ENCODE results near the gene GIPC3. TPM values are rescaled to one million over a fixed set of nuclear protein-coding genes. Genes with fewer than 3 reads are reported as not detected.

GIPC3 gene
- total RNA-seq, 1 experiment from 2014 or later = not detected

DNA sequence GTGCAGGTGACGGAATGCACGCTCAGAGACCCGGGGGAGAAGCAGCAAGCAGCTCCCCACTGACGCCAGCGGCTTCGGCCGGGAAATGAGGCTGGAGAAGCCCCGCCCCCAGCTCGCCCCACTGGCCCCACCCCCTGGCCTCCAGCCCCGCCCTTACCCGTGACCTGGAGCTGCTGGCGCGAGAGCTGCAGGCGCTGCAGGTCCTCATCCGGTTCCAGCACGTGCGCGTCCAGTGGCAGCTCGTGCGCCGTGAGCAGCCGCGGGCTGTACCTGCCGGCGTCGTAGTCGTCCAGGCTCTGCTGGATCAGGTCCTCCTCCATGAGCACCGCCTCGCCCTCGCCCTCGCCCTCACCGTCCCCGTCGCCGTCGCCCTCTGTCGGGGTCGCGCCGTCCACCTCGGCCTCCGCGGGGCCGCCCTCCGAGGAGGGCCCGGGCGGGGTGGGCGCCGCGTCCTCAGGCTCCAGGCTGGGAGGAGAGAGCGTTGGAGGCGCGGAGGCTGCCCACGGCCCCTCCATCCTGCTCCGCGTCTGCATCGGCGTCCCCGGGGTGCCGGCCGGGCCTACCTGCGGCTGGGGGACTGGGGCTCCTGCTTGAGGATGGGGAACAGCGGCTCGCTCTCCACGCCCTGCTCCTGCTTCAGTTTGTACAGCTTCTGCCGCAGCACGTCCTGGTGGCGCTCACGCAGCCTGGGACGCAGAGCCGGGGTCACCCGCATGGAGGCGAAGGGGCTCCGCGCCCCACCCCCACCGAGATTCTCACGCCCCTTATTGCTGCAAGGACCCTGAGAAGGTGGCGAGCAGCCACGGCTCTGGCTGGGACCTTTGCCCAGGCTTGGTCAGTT is 27.8 kb downstream of the GIPC3 start:
- no peaks in the 10 kb centered on the region for H3K9me3 Mint-ChIP-seq (ENCODE audit: unreplicated experiment)
- H3K27ac Mint-ChIP-seq (ENCODE audit: low read depth, unreplicated experiment) = no peak overlapping the region
- intact Hi-C loops (cut with micrococcal nuclease) = no loop called here
- H3K36me3 Mint-ChIP-seq (ENCODE audit: insufficient read depth, unreplicated experiment) = peaks cover 4% of the 10 kb centered on the region
- H3K4me3 Mint-ChIP-seq (ENCODE audit: unreplicated experiment) = no peak overlapping the region
- no peak for DNase-seq (ENCODE audit: unreplicated experiment)
- peaks cover 3% of the 10 kb centered on the region for H3K4me1 Mint-ChIP-seq (ENCODE audit: insufficient read depth, unreplicated experiment)
- ChIA-PET POLR2A (no interaction called here), CTCF (interaction anchor here (1.1 kb wide), 1 partner anchor 45 kb away, joined by 3 read pairs; no protein-coding TSS in a partner anchor)
- BruUV-seq (replicated peaks) = no TSS peak
- TF ChIP-seq, protein P1, sequence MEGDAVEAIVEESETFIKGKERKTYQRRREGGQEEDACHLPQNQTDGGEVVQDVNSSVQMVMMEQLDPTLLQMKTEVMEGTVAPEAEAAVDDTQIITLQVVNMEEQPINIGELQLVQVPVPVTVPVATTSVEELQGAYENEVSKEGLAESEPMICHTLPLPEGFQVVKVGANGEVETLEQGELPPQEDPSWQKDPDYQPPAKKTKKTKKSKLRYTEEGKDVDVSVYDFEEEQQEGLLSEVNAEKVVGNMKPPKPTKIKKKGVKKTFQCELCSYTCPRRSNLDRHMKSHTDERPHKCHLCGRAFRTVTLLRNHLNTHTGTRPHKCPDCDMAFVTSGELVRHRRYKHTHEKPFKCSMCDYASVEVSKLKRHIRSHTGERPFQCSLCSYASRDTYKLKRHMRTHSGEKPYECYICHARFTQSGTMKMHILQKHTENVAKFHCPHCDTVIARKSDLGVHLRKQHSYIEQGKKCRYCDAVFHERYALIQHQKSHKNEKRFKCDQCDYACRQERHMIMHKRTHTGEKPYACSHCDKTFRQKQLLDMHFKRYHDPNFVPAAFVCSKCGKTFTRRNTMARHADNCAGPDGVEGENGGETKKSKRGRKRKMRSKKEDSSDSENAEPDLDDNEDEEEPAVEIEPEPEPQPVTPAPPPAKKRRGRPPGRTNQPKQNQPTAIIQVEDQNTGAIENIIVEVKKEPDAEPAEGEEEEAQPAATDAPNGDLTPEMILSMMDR (IDR thresholded peaks at IDR 0.05; ENCODE audit: unreplicated experiment) = no peak
- no peaks in the 10 kb centered on the region for H3K27me3 Mint-ChIP-seq (ENCODE audit: insufficient read depth, unreplicated experiment)

DNA sequence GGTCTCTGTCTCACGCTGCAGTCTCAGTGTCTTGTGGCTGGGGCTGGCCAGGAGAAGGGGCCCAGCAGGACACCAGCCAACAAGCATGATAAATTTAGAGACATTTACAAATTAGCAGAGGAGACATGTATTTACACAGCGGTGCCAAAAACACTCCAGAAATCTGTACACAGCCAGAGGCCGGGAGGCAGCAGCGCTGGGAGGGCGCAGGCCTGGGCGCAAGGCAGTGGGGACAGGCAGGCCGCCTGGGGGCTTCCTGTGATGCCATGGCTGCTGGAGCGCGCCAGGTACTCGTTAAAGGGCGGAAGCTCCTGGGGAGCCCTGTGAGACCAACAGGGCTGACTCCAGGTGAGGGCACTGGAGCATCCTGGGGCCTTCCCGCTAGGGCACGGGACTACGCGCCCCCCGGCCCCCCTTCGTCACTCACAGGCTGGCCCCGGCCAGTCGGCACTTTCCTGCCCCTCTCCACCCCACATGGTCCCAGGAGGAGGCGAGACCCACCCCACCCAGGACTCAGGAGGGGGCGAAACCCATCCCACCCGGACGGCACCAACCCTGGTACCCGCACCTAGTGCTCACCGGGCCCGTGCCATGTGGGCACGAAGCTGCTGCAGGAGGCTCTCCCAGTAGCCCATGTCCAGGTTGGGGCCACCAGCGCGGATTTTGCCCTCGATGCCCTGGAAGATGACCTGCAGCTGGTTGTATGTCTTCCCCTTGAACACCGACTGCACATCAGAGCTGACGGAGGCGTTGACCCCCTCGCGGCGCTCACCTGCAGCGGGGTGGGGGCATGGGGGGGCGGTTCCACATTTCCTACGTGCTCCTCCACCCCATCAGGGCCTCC is 28.8 kb downstream of the GIPC3 start:
- BruUV-seq (replicated peaks) = no TSS peak
- ChIA-PET CTCF (no interaction called here), POLR2A (no interaction called here)
- H3K36me3 Mint-ChIP-seq (ENCODE audit: insufficient read depth, unreplicated experiment) = peaks cover 4% of the 10 kb centered on the region
- intact Hi-C loops (cut with micrococcal nuclease) = no loop called here
- no peak for DNase-seq (ENCODE audit: unreplicated experiment)
- H3K9me3 Mint-ChIP-seq (ENCODE audit: unreplicated experiment) = no peaks in the 10 kb centered on the region
- no peaks in the 10 kb centered on the region for H3K4me1 Mint-ChIP-seq (ENCODE audit: insufficient read depth, unreplicated experiment)
- no peak overlapping the region for H3K27ac Mint-ChIP-seq (ENCODE audit: low read depth, unreplicated experiment)
- TF ChIP-seq, protein P1 (IDR thresholded peaks at IDR 0.05; ENCODE audit: unreplicated experiment) = no peak
- no peaks in the 10 kb centered on the region for H3K27me3 Mint-ChIP-seq (ENCODE audit: insufficient read depth, unreplicated experiment)
- H3K4me3 Mint-ChIP-seq (ENCODE audit: unreplicated experiment) = no peak overlapping the region

DNA sequence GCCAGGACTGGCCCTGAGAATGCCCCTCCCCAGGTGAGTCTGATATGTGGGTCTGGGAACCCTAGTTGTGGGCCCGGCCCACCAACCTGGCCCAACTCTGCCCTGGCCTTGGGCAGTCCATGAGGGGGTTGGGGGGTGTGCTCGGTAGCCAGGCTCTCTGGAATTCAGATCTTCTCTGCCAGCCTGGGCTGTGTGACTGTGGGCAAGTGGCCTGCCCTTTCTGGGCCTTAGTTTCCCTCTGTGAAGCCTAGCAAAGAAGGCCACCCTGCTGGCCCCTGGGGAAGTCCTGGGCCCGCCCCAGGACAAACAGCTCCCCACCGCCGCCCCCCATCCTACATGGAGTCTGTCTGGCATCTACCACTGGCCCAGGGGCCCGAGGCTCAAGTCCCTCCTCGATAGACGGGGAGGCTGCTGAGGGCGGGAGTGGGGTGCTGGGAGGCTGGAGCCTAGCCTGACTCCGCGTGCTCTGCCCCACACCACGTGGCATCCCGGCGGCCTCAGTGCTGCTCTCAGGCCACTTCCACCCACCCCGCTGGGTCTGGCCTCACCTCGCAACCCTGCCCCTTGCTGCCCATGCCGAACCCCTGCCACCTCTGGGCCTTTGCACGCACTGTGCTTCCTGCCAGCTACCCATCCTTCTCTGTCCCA is 29.7 kb downstream of the GIPC3 start:
- BruUV-seq (replicated peaks) = no TSS peak
- H3K36me3 Mint-ChIP-seq (ENCODE audit: insufficient read depth, unreplicated experiment) = peaks cover 12% of the 10 kb centered on the region
- H3K27me3 Mint-ChIP-seq (ENCODE audit: insufficient read depth, unreplicated experiment) = no peaks in the 10 kb centered on the region
- H3K4me3 Mint-ChIP-seq (ENCODE audit: unreplicated experiment) = no peak overlapping the region
- POLR2A ChIA-PET = interaction anchor here (0.9 kb wide), 1 partner anchor 24 kb away, joined by 3 read pairs; no protein-coding TSS in a partner anchor
- DNase-seq (ENCODE audit: unreplicated experiment) = no peak
- no peak overlapping the region for H3K27ac Mint-ChIP-seq (ENCODE audit: low read depth, unreplicated experiment)
- TF ChIP-seq, protein P1 (IDR thresholded peaks at IDR 0.05; ENCODE audit: unreplicated experiment) = no peak
- CTCF ChIA-PET = no interaction called here
- H3K9me3 Mint-ChIP-seq (ENCODE audit: unreplicated experiment) = no peaks in the 10 kb centered on the region
- H3K4me1 Mint-ChIP-seq (ENCODE audit: insufficient read depth, unreplicated experiment) = no peaks in the 10 kb centered on the region
- intact Hi-C loops (cut with micrococcal nuclease) = no loop called here

Measured in MCF 10A (cell line).